HepG2 (cell line): ENCODE results near the gene ACTN1. TPM values are rescaled to one million over a fixed set of nuclear protein-coding genes. Genes with fewer than 3 reads are reported as not detected.
A peak's percentile ranks its signal among the peaks of the same experiment; 100 is the strongest.

Experiments
- ATAC-seq: fragments of 200-7000 bp; cut with Tn5 transposase; 3 replicates; pipeline ENCODE4 v1.9.1; 2020; ENCODE audit warnings: mild to moderate bottlenecking, moderate library complexity
- BruUV-seq: library from RNA; stranded (reverse); fragments of 400-500 nt; replicated peaks from 2 replicates; lab custom pipeline; 2021; lab: Mats Ljungman, UMichigan
- CTCF ChIA-PET: fragments of 300-600 bp; formaldehyde crosslinking; extraction: SDS; loops from one replicate; lab custom pipeline; 2021; ENCODE audit warnings: low total read pairs, inconsistent platforms, low intra/inter-chr PET ratio; lab: Yijun Ruan, JAX
- POLR2A ChIA-PET: fragments of 350-600 bp; sonication (Branson Sonifier 250); formaldehyde crosslinking; loops from one replicate; lab custom pipeline; 2020; ENCODE audit warnings: antibody characterized with exemption, inconsistent platforms; lab: Yijun Ruan, JAX
- DNase-seq: peaks from one replicate; pipeline ENCODE4 v3.0.0-alpha.2; 2015; ENCODE audit warnings: low spot score
- FAIRE-seq: peaks from 3 replicates; lab custom pipeline; 2011; peaks lifted over from hg19 to GRCh38; lab: Jason Lieb, UNC
- H2AFZ ChIP-seq: one replicate; pipeline ENCODE4 v1.6.1; 2011; ENCODE audit warnings: low read length, inconsistent platforms
- H3K27ac ChIP-seq: fragments of 300-600 bp; 3 replicates; pipeline ENCODE4 v1.8.0; 2011; ENCODE audit warnings: mixed run types, mild to moderate bottlenecking, mixed read lengths, low read length, inconsistent platforms; ENCODE audit not compliant: insufficient read depth; ENCODE audit errors: extremely low read length
- H3K27me3 ChIP-seq, 2 experiments: fragments of 200-600 bp in 1 of 2; 2 replicates in 1 of 2; 3 replicates in 1 of 2; pipeline versions ENCODE4 v1.6.0 to v1.8.0; 2011; ENCODE audit warnings: low read length in 2 of 2, mild to moderate bottlenecking in 2 of 2, moderate library complexity in 2 of 2, inconsistent platforms in 1 of 2; ENCODE audit not compliant: insufficient read depth in 2 of 2, control insufficient read depth in 1 of 2
- H3K36me3 ChIP-seq, 2 experiments: fragments of 200-600 bp in 1 of 2; replicated peaks in 1 of 2; 2 replicates in 1 of 2; 3 replicates in 1 of 2; pipeline versions ENCODE4 v1.5.1 to v1.8.0; 2011; ENCODE audit warnings: low read length in 2 of 2, inconsistent platforms in 1 of 2; ENCODE audit not compliant: insufficient read depth in 2 of 2, control insufficient read depth in 1 of 2
- H3K4me1 ChIP-seq: 2 replicates; pipeline ENCODE4 v1.5.1; 2012; ENCODE audit warnings: low read length, inconsistent platforms; ENCODE audit not compliant: insufficient read depth
- H3K4me2 ChIP-seq: 2 replicates; pipeline ENCODE4 v1.6.0; 2011; ENCODE audit warnings: low read depth, low read length, inconsistent platforms
- H3K4me3 ChIP-seq, 3 experiments: fragments of 200-600 bp in 1 of 3; sonication (generic), shearing (Covaris generic) in 1 of 3; replicated peaks in 1 of 3; 2 replicates each; pipeline ENCODE4 v1.5.1; 2011 to 2016; ENCODE audit warnings: low read length in 3 of 3, inconsistent platforms in 2 of 3, low read depth in 2 of 3, mild to moderate bottlenecking in 2 of 3, control low read depth in 1 of 3, mixed read lengths in 1 of 3; ENCODE audit not compliant: insufficient read depth in 1 of 3
- H3K79me2 ChIP-seq: one replicate; pipeline ENCODE4 v1.6.1; 2011; ENCODE audit warnings: low read length, inconsistent platforms; ENCODE audit not compliant: insufficient read depth
- H3K9ac ChIP-seq: 2 replicates; pipeline ENCODE4 v1.6.0; 2011; ENCODE audit warnings: mild to moderate bottlenecking, low read depth, low read length, inconsistent platforms; ENCODE audit not compliant: insufficient read depth
- H3K9me3 ChIP-seq: 2 replicates; pipeline ENCODE4 v1.5.1; 2012; ENCODE audit warnings: mild to moderate bottlenecking, low read length
- H4K20me1 ChIP-seq: 2 replicates; pipeline ENCODE4 v1.6.0; 2011; ENCODE audit warnings: inconsistent platforms, mild to moderate bottlenecking, low read length, moderate library complexity; ENCODE audit not compliant: insufficient read depth
- ARHGAP35 ChIP-seq: sonication (generic); formaldehyde crosslinking; IDR thresholded peaks from 2 replicates; pipeline ENCODE4 v1.9.0; 2022; ENCODE audit warnings: mild to moderate bottlenecking, inconsistent platforms, moderate library complexity, missing genetic modification reagents, borderline replicate concordance
- CEBPB ChIP-seq: IDR thresholded peaks from 2 replicates; pipeline ENCODE4 v1.6.1; 2011; ENCODE audit warnings: low read depth, low read length, improper control_type of control experiment, borderline replicate concordance
- RARA ChIP-seq: IDR thresholded peaks from 2 replicates; pipeline ENCODE4 v1.6.1; 2016; ENCODE audit warnings: missing genetic modification reagents, missing compliant biosample characterization
- ZNF136 ChIP-seq: sonication (generic); formaldehyde crosslinking; IDR thresholded peaks from 2 replicates; pipeline ENCODE4 v1.8.1; 2022; ENCODE audit warnings: low read depth, mild to moderate bottlenecking, moderate library complexity, missing genetic modification reagents
- WGBS: methylation state at CpG from one replicate; pipeline ENCODE4 v1.1.6; 2017; ENCODE audit warnings: low lambda C conversion rate; 5-methylcytosine and 5-hydroxymethylcytosine counted together
- in situ Hi-C: cut with HindIII; loops from 2 replicates; pipeline ENCODE4 v1.10.0; 2017; ENCODE audit warnings: low pct_unique_long_range_greater_than_20kb; ENCODE audit not compliant: extremely low pct_ligation_motif_present
- intact Hi-C: fragments of 100-400 bp; cut with micrococcal nuclease; formaldehyde crosslinking; loops from one replicate; pipeline ENCODE4 v1.10.0; 2022; ENCODE audit not compliant: unreplicated experiment
- polyA plus RNA-seq, 8 experiments: library from polyadenylated mRNA; depleted of rRNA in 3 of 8; stranded (reverse) in 7 of 8; unstranded in 1 of 8; fragments of >200 nt; fragmentation: Illumina TruSeq in 4 of 8; extraction: Trizol in 4 of 8; gene quantifications; 2 replicates each; pipeline versions ENCODE4 v1.2.1 to v1.2.3, GENCODE V29; 2011 to 2016; ENCODE audit warnings: low read depth in 4 of 8, missing spikeins in 1 of 8, mixed read lengths in 1 of 8; ENCODE audit not compliant: insufficient read depth in 1 of 8
- total RNA-seq, 5 experiments: library from RNA; depleted of rRNA; stranded (reverse); fragments of >200 nt; fragmentation: Illumina TruSeq; extraction: Trizol; gene quantifications; 2 replicates each; pipeline ENCODE4 v1.2.3, GENCODE V29; 2016; ENCODE audit warnings: low read depth in 1 of 5
- TF ChIP-seq, protein P1 (sequence below): sonication (generic); formaldehyde crosslinking; IDR thresholded peaks from 2 replicates; pipeline ENCODE4 v1.4.0; 2020; ENCODE audit warnings: missing genetic modification reagents

ACTN1 gene
- total and polyA plus RNA-seq, 2 of the 13 experiments (the other 11 are each of a cell fraction or from before 2014, with no cell fraction given), result 58.6 to 162 TPM

DNA sequence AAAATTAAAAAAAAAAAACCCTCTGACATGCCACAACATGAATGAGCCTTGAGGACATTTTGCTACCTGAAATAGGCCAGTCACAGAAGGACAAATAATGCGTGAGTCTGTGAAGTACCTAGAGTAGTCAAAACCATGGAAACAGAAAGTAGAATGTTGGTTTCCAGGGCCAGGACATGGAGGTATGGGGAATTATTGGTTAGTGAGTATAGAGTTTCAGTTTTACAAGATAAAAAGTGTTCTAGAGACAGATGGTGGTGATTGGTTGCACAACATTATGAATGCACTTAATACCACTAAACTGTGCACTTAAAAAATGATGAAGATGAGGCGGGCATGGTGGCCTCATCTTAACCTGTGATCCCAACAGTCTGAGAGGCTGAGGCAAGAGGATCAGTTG is 138.6 kb downstream of the ACTN1 start:
- no peaks in the 10 kb centered on the region for H4K20me1 ChIP-seq
- ATAC-seq (no peak), DNase-seq (no peak), FAIRE-seq (no peak)
- peaks cover 9% of the 10 kb centered on the region; the same call in 1 of the 2 replicates for H3K9me3 ChIP-seq
- H2AFZ ChIP-seq, result no peak overlapping the region
- no TSS peak for BruUV-seq
- ChIA-PET POLR2A (no interaction called here), CTCF (no interaction called here)
- no peaks in the 10 kb centered on the region for H3K27me3 ChIP-seq
- no peak overlapping the region for H3K4me3 ChIP-seq
- H3K36me3 ChIP-seq, result no peaks in the 10 kb centered on the region
- 0 out of 2 replicates have a peak, but pooled peaks cover 6% of the 10 kb centered on the region for H3K4me1 ChIP-seq
- H3K9ac ChIP-seq, result no peak overlapping the region
- no peak overlapping the region for H3K4me2 ChIP-seq
- in situ Hi-C loops (no loop called here), intact Hi-C loops (loop anchor here (5.0 kb wide), 1 partner anchor 898 kb away; no protein-coding TSS in a partner anchor)
- TF ChIP-seq CEBPB, result peak; percentile 18; the same call in 1 of the 2 replicates
- TF ChIP-seq ARHGAP35, result no peak
- no peak for TF ChIP-seq RARA (CRISPR knock-in tag)
- H3K27ac ChIP-seq, result no peak overlapping the region
- H3K79me2 ChIP-seq, result no peaks in the 10 kb centered on the region
- 85% methylated on average over 2 of the region's 2 CpGs for WGBS

DNA sequence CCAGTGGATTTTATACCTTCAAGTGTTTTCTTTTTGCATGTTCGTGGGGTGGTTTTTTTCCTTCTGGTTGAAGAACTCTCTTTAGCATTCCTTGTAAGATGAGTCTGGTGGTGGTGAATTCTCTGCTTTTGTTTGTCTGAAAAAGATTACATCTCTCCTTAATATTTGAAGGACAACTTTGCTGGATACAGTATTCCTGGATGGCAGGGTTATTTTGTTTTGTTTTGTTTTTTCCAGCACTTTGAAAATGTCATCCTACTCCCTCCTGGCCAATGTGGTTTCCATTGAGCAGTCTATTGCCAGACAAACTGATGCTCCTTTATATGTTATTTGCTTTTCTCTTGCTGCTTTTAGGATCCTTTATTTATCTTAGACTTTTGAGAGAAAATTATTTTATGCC is 143.0 kb downstream of the ACTN1 start:
- ChIA-PET POLR2A (no interaction called here), CTCF (no interaction called here)
- FAIRE-seq, result no peak
- peak; percentile 50; the same call in 1 of the 2 replicates for TF ChIP-seq ZNF136 (CRISPR knock-in tag)
- TF ChIP-seq, protein P1, sequence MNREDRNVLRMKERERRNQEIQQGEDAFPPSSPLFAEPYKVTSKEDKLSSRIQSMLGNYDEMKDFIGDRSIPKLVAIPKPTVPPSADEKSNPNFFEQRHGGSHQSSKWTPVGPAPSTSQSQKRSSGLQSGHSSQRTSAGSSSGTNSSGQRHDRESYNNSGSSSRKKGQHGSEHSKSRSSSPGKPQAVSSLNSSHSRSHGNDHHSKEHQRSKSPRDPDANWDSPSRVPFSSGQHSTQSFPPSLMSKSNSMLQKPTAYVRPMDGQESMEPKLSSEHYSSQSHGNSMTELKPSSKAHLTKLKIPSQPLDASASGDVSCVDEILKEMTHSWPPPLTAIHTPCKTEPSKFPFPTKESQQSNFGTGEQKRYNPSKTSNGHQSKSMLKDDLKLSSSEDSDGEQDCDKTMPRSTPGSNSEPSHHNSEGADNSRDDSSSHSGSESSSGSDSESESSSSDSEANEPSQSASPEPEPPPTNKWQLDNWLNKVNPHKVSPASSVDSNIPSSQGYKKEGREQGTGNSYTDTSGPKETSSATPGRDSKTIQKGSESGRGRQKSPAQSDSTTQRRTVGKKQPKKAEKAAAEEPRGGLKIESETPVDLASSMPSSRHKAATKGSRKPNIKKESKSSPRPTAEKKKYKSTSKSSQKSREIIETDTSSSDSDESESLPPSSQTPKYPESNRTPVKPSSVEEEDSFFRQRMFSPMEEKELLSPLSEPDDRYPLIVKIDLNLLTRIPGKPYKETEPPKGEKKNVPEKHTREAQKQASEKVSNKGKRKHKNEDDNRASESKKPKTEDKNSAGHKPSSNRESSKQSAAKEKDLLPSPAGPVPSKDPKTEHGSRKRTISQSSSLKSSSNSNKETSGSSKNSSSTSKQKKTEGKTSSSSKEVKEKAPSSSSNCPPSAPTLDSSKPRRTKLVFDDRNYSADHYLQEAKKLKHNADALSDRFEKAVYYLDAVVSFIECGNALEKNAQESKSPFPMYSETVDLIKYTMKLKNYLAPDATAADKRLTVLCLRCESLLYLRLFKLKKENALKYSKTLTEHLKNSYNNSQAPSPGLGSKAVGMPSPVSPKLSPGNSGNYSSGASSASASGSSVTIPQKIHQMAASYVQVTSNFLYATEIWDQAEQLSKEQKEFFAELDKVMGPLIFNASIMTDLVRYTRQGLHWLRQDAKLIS (CRISPR knock-in tag), result no peak
- in situ Hi-C loops (no loop called here), intact Hi-C loops (no loop called here)
- H3K27ac ChIP-seq, result no peak overlapping the region
- H3K4me1 ChIP-seq, result 0 out of 2 replicates have a peak, but pooled peaks cover 6% of the 10 kb centered on the region
- H3K4me3 ChIP-seq, result no peak overlapping the region
- no peak overlapping the region for H2AFZ ChIP-seq
- no peaks in the 10 kb centered on the region for H3K27me3 ChIP-seq
- no peak overlapping the region for H3K4me2 ChIP-seq
- H4K20me1 ChIP-seq, result no peaks in the 10 kb centered on the region
- WGBS, result 3% methylated on average over 1 of the region's 1 CpG
- H3K9me3 ChIP-seq, result peaks cover 9% of the 10 kb centered on the region; the same call in 1 of the 2 replicates
- no TSS peak for BruUV-seq
- no peak for ATAC-seq
- H3K36me3 ChIP-seq, result no peaks in the 10 kb centered on the region
- H3K79me2 ChIP-seq, result no peaks in the 10 kb centered on the region
- no peak for DNase-seq
- no peak overlapping the region for H3K9ac ChIP-seq
